ENCODE data around the gene DOP1B. TPM values are rescaled to one million over a fixed set of nuclear protein-coding genes. Genes with fewer than 3 reads are reported as not detected.

DOP1B gene
- total RNA-seq, 1 donor from 2014 or later = 37.6 TPM

GRCh38 chr21:36120304-36120888, 36.2 kb upstream of the DOP1B start:
- no peak for TF ChIP-seq CTCF (conservative IDR thresholded peaks at IDR 0.05; ENCODE audit: low read depth, low read length)
- no peak overlapping the region for H3K4me3 ChIP-seq (ENCODE audit: low read depth, low read length)
- DNase-seq (ENCODE audit: low read depth) = no peak

GRCh38 chr21:36122977-36123376, 33.6 kb upstream of the DOP1B start:
- peak; percentile 45 for TF ChIP-seq CTCF (conservative IDR thresholded peaks at IDR 0.05; ENCODE audit: low read depth, low read length)
- no peak for DNase-seq (ENCODE audit: low read depth)
- no peak overlapping the region for H3K4me3 ChIP-seq (ENCODE audit: low read depth, low read length)

- no peak for DNase-seq (ENCODE audit: low read depth)
- no peak overlapping the region for H3K4me3 ChIP-seq (ENCODE audit: low read depth, low read length)
- no peak for TF ChIP-seq CTCF (conservative IDR thresholded peaks at IDR 0.05; ENCODE audit: low read depth, low read length)
These were observed 32.2 kb upstream of the DOP1B start for GRCh38 chr21:36124395-36124794.

- TF ChIP-seq CTCF (conservative IDR thresholded peaks at IDR 0.05; ENCODE audit: low read depth, low read length) = peak; percentile 95
- no peak for DNase-seq (ENCODE audit: low read depth)
- H3K4me3 ChIP-seq (ENCODE audit: low read depth, low read length) = no peak overlapping the region
These were observed 31.0 kb upstream of the DOP1B start for GRCh38 chr21:36125512-36126207.

GRCh38 chr21:36126208-36126565, 30.4 kb upstream of the DOP1B start:
- no peak for TF ChIP-seq CTCF (conservative IDR thresholded peaks at IDR 0.05; ENCODE audit: low read depth, low read length)
- no peak for DNase-seq (ENCODE audit: low read depth)
- no peak overlapping the region for H3K4me3 ChIP-seq (ENCODE audit: low read depth, low read length)

- no peak for DNase-seq (ENCODE audit: low read depth)
- TF ChIP-seq CTCF (conservative IDR thresholded peaks at IDR 0.05; ENCODE audit: low read depth, low read length) = no peak
- H3K4me3 ChIP-seq (ENCODE audit: low read depth, low read length) = no peak overlapping the region
These were observed 30.0 kb upstream of the DOP1B start for GRCh38 chr21:36126621-36127110.

Data from epithelial cell of proximal tubule (primary cell).